UCSD-AML1 (cell line): ENCODE measurements around the gene EPYC.

Experiments used
- DNase-seq: peaks from one replicate; lab custom pipeline; 2025; ENCODE audit not compliant: unreplicated experiment; lab: John Stamatoyannopoulos, UW

EPYC gene

DNA sequence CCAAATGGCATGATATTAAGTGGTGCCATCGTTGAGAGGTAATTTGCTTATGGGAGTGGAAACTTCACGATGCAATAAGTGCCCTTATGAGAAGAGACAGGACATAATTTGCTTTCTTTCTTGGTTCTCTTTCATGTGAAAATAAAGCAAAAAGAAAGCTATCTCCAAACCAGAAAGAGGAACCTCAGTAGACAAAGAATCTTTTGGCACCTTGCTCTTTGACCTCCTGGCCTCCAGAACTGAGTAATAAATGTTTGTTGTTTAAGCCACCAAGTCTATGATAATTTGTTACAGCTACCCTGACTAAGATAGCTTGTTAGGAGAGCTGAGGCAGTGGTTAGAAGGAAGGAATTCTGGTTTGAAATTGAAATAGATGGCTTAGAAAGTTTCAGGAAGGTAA lies 89.4 kb downstream of the EPYC start:
- DNase-seq = no peak
